ENCODE measurements around the gene ASCL2. TPM values are rescaled to one million over a fixed set of nuclear protein-coding genes. Genes with fewer than 3 reads are reported as not detected.

The ASCL2 gene
- total and polyA plus RNA-seq, 10 of the 15 experiments (the other 5 are each of a cell fraction or from before 2014, with no cell fraction given): not detected

- Histone ChIP-seq H3K4me3 (no peak overlapping the region), H3K9me3 (replicated peaks; ENCODE audit: control insufficient read depth, insufficient read depth, low read length) (no peaks in the 10 kb centered on the region), H3K27ac (ENCODE audit: control insufficient read depth, insufficient read depth) (no peak overlapping the region), H3K36me3 (ENCODE audit: control insufficient read depth in 2 of 2, insufficient read depth in 2 of 2, low read length in 1 of 2) (no peaks in the 10 kb centered on the region), H3K4me2 (ENCODE audit: control insufficient read depth, insufficient read depth) (no peak overlapping the region), H3K4me1 (ENCODE audit: control insufficient read depth, insufficient read depth, low read length) (no peaks in the 10 kb centered on the region), H3K9ac (ENCODE audit: control insufficient read depth, insufficient read depth, low read length) (no peak overlapping the region), H2AFZ (ENCODE audit: control insufficient read depth, low read depth, low read length) (no peak overlapping the region), H4K20me1 (ENCODE audit: control insufficient read depth, insufficient read depth) (no peaks in the 10 kb centered on the region), H3K27me3 (replicated peaks in 1 of 2; ENCODE audit: control insufficient read depth in 2 of 2, insufficient read depth in 2 of 2, low read length in 1 of 2) (peaks cover 0 to 2% of the 10 kb centered on the region in 2 experiments; a peak in 3 of 4 replicates), H3K79me2 (ENCODE audit: control insufficient read depth, insufficient read depth, low read length) (no peaks in the 10 kb centered on the region)
- ChIA-PET SMC1A (ENCODE audit: uncharacterized antibody, unreplicated experiment) (no interaction called here), POLR2A (no interaction called here), CTCF (interaction anchor here (0.7 kb wide), 1 partner anchor 84 kb away, joined by 3 read pairs; no protein-coding TSS in a partner anchor), RAD21 (ENCODE audit: unreplicated experiment) (no interaction called here)
- no TSS peak for BruUV-seq (replicated peaks)
- intact Hi-C loops (cut with micrococcal nuclease; ENCODE audit: unreplicated experiment): no loop called here
- FAIRE-seq (no peak), ATAC-seq (no peak), DNase-seq (ENCODE audit: low read depth, low spot score) (no peak)
- in situ Hi-C loops (cut with MboI): no loop called here
- WGBS (ENCODE audit: insufficient coverage, insufficient replicate concordance, low lambda C conversion rate, missing lambda C conversion rate): 31% methylated on average over 10 of the region's 10 CpGs
- TF ChIP-seq KDM1A (IDR thresholded peaks at IDR 0.05; ENCODE audit: borderline replicate concordance) (no peak), ATF7 (IDR thresholded peaks at IDR 0.05; ENCODE audit: low read depth) (no peak), CBX5 (IDR thresholded peaks at IDR 0.05; ENCODE audit: low read depth) (no peak), IKZF2 (IDR thresholded peaks at IDR 0.05) (no peak), ELK1 (IDR thresholded peaks at IDR 0.05; ENCODE audit: low read depth, low read length) (no peak), IRF4 (IDR thresholded peaks at IDR 0.05; ENCODE audit: low read depth, low read length) (no peak), ESRRA (IDR thresholded peaks at IDR 0.05; ENCODE audit: low read length) (no peak), E2F4 (IDR thresholded peaks at IDR 0.05; ENCODE audit: low read depth, low read length) (no peak), POLR2AphosphoS5 (IDR thresholded peaks at IDR 0.05; ENCODE audit: low read length) (no peak), JUND (IDR thresholded peaks at IDR 0.05; ENCODE audit: low read depth, low read length) (no peak), ZBTB4 (CRISPR knock-in tag; IDR thresholded peaks at IDR 0.05) (no peak), BCL3 (IDR thresholded peaks at IDR 0.05; ENCODE audit: borderline replicate concordance, insufficient read depth, low read depth, low read length, poor library complexity, severe bottlenecking) (no peak), HDGF (IDR thresholded peaks at IDR 0.05) (no peak), BRCA1 (IDR thresholded peaks at IDR 0.05; ENCODE audit: low read depth, low read length) (no peak), RELA (IDR thresholded peaks at IDR 0.05; ENCODE audit: borderline replicate concordance, partially characterized antibody) (no peak), FOS (IDR thresholded peaks at IDR 0.05; ENCODE audit: borderline replicate concordance, extremely low read depth, insufficient read length) (no peak), TCF12 (IDR thresholded peaks at IDR 0.05; ENCODE audit: low read depth, low read length) (no peak), ZNF274 (IDR thresholded peaks at IDR 0.05; ENCODE audit: insufficient read depth, insufficient read length) (no peak)
Measured at GRCh38 chr11:2234963-2235362, 35.4 kb downstream of the ASCL2 start.
